GM18502 (cell line): Measurements from ENCODE around the gene LSM8.
A peak's percentile ranks its signal among the peaks of the same experiment; 100 is the strongest.
"Not testable (repeated sequence)": the region's sequence is repeated elsewhere in the genome, so short reads cannot be mapped to it uniquely, and the experiment has no call there.

Experiments
- ATAC-seq: cut with Tn5 transposase; IDR thresholded peaks from one replicate; pipeline ENCODE4 v1.9.1; 2021; ENCODE audit warnings: mild to moderate bottlenecking; ENCODE audit not compliant: unreplicated experiment, poor library complexity

Gene LSM8

DNA sequence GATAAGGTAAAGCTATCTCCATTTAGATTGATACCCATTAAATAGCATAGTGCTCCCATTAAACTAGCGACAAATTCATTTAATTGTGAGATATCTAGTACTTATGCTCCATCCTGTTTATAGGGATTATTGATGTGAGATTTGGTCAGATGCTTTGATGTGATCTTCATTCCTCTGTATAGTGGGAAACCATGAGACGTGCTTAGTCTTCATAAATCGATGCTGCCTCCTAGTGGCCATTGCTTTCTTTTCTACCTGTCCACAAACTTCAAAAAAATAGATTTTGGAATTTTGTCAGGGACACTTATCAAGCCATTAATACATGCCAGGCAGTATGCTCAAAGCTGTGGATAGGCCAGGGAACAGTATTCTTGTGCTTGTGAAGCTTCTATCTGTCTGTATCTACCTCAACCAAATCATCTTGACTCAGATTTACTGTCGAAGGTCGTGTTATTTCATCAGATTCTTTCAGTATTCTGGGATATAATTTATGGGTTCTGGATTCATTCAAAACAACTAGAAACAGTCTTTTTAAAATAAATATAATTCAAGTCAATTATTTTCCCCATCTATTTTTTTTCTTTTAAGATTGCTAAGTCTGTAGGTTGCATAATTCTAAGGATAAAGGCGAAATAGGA lies 12.0 kb downstream of the LSM8 start:
- ATAC-seq = peak; percentile 78

- no peak for ATAC-seq
Measured at GRCh38 chr7:118202061-118202460, 18.1 kb downstream of the LSM8 start.

DNA sequence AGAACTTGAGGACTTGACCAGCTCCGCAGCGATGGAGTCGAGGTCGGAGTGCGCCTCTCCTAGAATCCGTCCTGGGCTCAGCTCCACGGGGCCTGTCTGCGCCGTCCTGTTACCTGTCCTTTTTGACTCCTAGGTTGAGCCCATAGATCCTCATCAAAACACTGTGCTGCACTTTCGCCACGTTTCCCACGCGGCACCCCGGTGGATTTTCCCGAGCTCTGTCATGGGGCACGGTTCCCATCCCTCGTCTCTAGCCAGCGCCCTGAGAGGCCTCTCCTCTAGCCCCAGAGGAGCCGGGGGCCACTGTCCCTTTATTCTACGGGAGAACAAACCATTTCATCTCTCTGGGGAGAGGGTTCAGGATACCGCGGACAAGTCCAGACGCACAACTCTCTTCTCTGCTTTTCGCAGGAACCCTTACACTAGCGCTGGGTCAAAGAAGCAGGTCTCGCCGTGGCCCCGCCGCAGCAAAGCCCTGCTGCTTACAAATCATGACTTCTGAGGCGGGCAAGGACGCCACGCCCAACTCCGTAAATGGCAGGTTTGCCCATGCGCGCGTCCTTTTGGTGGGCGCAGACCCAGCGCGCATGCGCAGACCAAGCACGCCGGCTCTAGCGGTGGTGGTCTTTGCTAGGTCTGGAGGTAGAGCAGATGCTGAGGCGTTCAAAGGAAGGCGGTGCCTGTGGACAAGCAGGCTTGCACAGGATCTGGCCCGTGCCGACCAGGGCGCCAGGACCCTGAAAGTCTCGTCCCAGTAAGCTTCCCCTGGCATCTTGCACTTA lies 30.3 kb downstream of the LSM8 start:
- ATAC-seq = peak; percentile 97

GRCh38 chr7:118214833-118215182 lies 30.8 kb downstream of the LSM8 start:
- ATAC-seq = peak; percentile 17

DNA sequence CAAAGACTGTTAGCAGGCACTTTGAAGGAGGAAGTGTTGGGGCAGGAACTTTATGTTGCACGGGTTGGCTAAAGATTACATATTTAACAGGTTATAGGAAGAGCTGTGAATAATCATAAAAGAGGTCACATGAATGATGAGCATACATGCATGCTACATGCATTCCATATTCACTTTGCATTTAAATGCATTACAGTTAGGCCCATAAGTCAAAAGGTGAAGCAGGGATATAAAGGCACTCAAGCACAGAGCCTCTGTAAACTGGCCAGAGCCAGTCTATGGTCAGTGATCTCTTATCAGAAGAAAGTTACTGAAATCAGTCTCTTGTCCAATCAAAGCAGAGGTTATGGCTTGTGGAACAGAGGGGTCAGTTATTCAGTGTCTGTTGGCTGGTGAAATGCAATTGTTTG lies 33.3 kb downstream of the LSM8 start:
- no peak for ATAC-seq

GRCh38 chr7:118218413-118219156 lies 34.6 kb downstream of the LSM8 start:
- ATAC-seq = no peak

- no peak for ATAC-seq
Measured at GRCh38 chr7:118219157-118219512, 35.2 kb downstream of the LSM8 start.

GRCh38 chr7:118220583-118220982 lies 36.6 kb downstream of the LSM8 start:
- no peak for ATAC-seq

DNA sequence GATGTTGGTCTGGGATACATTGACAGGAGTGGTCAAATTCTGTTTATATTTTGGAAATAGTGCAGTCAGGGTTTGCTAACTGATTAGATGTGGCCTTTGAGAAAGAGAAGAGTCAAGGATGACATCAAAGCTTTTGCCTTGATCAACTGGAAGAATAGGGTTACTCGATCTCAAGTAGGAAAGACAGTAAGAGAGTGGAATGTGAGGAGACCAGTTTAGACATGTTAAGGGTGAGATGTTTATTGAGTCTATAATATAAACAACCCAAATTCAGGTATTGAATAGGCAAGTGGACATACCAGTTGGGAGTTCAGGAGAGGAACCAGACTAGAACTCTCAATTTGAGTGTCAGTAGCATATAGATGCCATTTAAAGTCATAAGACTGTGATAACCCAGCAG lies 38.6 kb downstream of the LSM8 start:
- no peak for ATAC-seq

GRCh38 chr7:118224521-118224920 lies 40.6 kb downstream of the LSM8 start, which contains the start of gene ANKRD7:
ANKRD7 (plus strand) TSS chr7:118224704; CDS start chr7:118224831, 127 bp downstream.
- ATAC-seq = no peak

DNA sequence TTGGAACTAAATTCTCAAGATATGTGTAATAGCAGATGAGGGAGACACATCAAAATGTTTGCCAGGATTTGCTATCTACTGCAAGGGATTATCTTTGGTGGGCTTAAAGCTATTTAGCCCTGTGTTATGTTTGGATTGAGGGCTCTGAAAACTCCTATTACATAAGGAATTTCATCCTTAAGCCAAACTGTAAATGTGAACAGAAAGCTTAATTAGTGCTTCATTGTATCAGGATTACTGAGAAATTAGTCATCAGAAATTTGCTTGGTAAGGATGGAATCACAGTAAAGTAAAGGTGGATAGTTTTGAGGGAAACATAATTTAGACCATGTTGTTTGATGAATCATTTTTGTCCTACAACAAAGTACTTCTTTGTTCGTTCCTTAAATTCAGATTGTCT lies 48.9 kb downstream of the LSM8 start:
- ATAC-seq = no peak

GRCh38 chr7:118233799-118234198 lies 49.8 kb downstream of the LSM8 start:
- no peak for ATAC-seq

- no peak for ATAC-seq
Measured at GRCh38 chr7:118239014-118239413, 55.0 kb downstream of the LSM8 start.

DNA sequence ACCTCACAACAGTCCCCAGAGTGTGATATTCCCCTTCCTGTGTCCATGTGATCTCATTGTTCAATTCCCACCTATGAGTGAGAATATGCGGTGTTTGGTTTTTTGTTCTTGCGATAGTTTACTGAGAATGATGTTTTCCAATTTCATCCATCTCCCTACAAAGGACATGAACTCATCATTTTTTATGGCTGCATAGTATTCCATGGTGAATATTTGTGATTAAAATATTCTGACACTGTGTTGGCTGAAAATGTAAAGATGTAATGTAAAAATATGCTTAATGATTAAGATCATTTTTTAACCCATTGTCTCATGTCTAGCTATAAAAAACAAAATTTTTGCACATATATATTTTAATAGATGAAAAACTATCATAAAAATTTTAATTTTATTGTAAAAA lies 56.4 kb downstream of the LSM8 start:
- ATAC-seq = not testable (repeated sequence)
